Rectal smooth muscle tissue (tissue), 1 donor: ENCODE results near the gene CAMK2B.

Source experiments
- H3K27ac ChIP-seq: one replicate; pipeline ENCODE4 v1.7.0; 2013; ENCODE audit warnings: low read depth, low read length, inconsistent platforms
- H3K27me3 ChIP-seq: one replicate; pipeline ENCODE4 v1.7.0; 2013; ENCODE audit warnings: low read length; ENCODE audit not compliant: control insufficient read depth, insufficient read depth
- H3K36me3 ChIP-seq: one replicate; pipeline ENCODE4 v1.7.0; 2013; ENCODE audit warnings: low read length; ENCODE audit not compliant: control insufficient read depth, insufficient read depth
- H3K4me1 ChIP-seq: one replicate; pipeline ENCODE4 v1.7.0; 2013; ENCODE audit warnings: low read length; ENCODE audit not compliant: control insufficient read depth, insufficient read depth
- H3K4me3 ChIP-seq: one replicate; pipeline ENCODE4 v1.7.0; 2013; ENCODE audit warnings: low read length
- H3K9ac ChIP-seq: one replicate; pipeline ENCODE4 v1.7.0; 2013; ENCODE audit warnings: low read length

CAMK2B gene

DNA sequence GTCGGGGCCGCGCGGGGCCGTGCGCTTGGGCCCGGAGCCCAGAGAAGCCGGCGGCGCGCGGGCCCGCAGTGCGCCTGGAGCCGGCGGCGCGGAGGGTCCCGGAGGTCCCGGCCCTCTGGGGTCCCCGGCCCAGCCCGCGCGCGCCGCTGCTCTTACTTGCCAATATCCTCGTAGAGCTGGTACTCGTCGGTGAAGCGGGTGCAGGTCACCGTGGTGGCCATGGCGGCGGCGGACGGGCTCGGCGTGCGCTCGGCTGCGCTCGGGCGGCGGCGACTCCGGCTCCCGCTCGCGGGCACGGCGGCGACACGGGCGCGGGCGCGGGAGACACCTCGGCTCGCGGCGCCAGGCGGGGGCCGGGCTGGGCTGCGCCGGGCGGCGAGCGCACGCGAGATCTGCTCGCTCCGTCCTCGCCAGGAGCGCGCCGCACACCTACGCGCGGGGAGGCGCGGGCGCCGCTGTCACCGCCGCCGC, at the start of gene CAMK2B:
Gene CAMK2B, minus strand, starts transcription at position 394 of the 471 bp plus-strand sequence. Its CDS starts 173 bp downstream, at position 221.
- Histone ChIP-seq H3K4me1 (no peaks in the 10 kb centered on the region), H3K4me3 (no peak within 1 kb of the TSS), H3K27ac (no peak within 1 kb of the TSS), H3K36me3 (no peaks in the 10 kb centered on the region), H3K27me3 (peaks cover 14% of the 10 kb centered on the region), H3K9ac (no peak within 1 kb of the TSS)

DNA sequence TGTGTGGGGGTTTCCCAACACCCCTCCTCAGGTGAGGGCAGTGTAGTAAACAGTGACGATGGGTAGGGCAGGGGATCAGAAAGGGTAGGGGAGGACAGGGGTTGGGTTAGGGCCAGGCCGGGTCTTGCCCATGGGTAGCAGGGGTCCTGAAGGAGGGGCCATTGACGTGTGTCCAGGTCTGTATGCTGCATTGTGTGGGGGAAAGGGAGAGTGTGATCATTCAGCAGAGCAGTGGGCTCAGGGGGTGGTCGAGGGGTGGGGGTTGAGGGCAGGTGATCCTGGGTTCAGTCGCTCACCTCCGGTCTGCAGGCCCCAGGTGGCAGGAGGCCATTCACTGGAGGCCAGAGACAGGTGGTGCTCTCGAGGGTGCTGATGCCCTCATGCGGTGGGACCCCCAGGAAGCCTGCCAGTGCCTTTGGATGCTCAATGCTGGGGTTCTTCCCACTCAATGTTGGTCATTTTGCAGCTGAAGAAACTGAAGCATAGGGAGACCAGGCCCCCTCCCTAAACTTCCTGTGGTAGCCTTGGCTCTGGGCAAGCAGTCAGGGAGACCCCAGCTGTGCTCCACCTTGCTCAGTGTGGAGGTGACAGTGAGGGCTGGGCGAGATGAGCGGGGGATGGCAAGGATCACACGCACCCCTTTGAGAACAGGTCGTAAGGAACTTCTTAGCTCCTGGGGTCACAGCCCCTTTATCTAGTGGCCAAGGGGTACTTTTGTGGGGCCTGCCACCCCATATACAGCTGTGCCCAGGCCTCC, 48.8 kb upstream of the CAMK2B start:
- Histone ChIP-seq H3K27me3 (peaks cover 2% of the 10 kb centered on the region), H3K4me3 (no peak overlapping the region), H3K27ac (no peak overlapping the region), H3K9ac (no peak overlapping the region), H3K36me3 (no peaks in the 10 kb centered on the region), H3K4me1 (no peaks in the 10 kb centered on the region)

DNA sequence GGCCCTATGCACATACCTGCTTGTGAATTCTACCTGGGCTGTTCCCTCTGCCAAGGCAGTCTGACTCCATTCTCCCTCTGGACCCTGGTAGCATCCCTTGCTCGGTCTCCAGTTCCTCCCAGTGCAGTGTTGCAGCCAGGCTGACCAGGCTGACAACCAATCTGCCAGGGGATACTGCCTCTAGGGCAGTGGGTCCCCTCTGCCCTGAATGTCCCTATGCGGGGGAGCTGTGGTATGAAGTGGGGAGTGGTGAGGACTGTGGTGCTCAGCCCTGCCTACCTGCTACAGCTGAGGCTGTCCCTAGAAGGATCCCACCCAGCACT, 48.0 kb upstream of the CAMK2B start:
- Histone ChIP-seq H3K4me3 (no peak overlapping the region), H3K9ac (no peak overlapping the region), H3K4me1 (no peaks in the 10 kb centered on the region), H3K27ac (no peak overlapping the region), H3K27me3 (peaks cover 2% of the 10 kb centered on the region), H3K36me3 (no peaks in the 10 kb centered on the region)

DNA sequence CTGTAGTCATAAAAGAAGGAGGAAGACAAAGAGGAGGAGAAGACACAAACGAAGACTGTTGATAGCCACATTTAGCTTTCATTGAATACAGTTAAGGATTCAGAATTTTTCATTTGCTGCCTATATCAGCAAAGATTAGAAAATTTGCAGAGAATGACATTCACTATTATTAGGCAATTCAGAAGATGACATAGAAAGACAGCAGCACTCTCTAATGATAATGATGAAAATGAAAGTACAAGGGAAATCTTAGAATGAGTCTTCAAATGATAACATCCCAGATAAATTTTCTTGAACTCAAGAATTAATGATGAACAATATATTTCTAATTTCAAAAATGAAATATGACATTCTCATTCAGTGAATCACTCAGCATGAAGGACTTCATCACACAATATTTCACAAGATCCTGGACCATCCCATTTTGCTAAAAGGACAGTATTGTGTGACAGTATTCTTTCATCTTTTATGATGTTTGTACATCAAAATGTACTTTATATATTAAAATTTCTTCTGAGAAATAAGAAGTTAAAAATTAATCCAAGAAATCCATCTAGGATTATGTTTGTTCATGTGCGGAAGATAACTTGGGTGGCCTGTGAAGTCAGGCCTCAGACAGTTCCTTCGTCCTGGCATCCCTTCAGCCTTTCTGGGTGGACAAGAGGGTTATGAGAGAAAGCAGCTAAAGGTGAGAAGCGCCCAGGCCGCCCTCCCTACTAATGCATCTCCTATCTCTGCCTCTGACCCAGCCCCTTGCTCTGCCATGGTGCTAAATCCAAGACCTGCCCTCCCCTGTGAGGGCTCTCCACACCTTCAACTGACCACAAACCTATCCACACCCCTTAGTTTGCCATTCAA, 47.4 kb upstream of the CAMK2B start:
- H3K9ac ChIP-seq: no peak overlapping the region
- no peak overlapping the region for H3K4me3 ChIP-seq
- no peaks in the 10 kb centered on the region for H3K4me1 ChIP-seq
- H3K27ac ChIP-seq: no peak overlapping the region
- peaks cover 4% of the 10 kb centered on the region for H3K27me3 ChIP-seq
- H3K36me3 ChIP-seq: no peaks in the 10 kb centered on the region

DNA sequence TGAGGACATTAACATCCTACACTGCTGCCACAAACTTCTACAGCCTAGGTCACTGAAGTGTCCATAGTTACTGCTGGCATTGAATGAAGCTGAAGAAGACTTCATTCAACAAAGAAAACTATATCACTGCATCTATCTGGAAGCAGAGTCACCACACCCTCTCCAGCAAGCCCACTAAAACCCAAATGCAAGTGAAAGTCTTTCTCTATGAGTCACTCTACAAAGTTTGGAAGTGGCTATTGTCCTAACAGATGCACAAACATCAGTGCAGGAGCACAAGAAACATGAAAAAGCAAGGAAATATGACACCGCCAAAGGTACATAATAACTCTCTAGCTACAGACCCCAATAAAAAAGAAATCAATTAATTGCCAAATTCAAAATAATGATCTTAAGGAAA, 43.5 kb upstream of the CAMK2B start:
- peaks cover 2% of the 10 kb centered on the region for H3K27me3 ChIP-seq
- H3K4me3 ChIP-seq: no peak overlapping the region
- no peak overlapping the region for H3K9ac ChIP-seq
- no peaks in the 10 kb centered on the region for H3K4me1 ChIP-seq
- H3K27ac ChIP-seq: no peak overlapping the region
- H3K36me3 ChIP-seq: no peaks in the 10 kb centered on the region

DNA sequence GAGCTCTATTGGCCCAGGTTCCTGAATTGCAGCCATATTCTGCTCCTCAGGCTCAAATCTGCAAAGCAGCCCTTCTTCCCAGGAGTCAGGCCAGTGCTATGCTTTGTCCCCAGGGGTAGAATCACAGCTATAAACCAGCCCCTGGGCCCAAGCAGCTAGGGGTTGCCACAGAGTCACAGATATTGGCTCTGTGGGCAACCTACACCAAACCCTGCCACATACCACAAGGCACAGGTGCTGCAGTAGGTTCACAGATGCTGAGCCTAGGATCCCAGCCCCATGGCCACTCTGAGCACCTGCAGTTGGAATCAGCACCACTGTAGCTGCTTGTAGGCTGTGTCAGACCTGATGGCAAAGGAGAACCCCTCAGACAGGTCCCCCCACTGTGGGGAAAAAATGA, 43.1 kb upstream of the CAMK2B start:
- no peak overlapping the region for H3K4me3 ChIP-seq
- no peaks in the 10 kb centered on the region for H3K4me1 ChIP-seq
- H3K36me3 ChIP-seq: no peaks in the 10 kb centered on the region
- peaks cover 2% of the 10 kb centered on the region for H3K27me3 ChIP-seq
- H3K9ac ChIP-seq: no peak overlapping the region
- H3K27ac ChIP-seq: no peak overlapping the region

DNA sequence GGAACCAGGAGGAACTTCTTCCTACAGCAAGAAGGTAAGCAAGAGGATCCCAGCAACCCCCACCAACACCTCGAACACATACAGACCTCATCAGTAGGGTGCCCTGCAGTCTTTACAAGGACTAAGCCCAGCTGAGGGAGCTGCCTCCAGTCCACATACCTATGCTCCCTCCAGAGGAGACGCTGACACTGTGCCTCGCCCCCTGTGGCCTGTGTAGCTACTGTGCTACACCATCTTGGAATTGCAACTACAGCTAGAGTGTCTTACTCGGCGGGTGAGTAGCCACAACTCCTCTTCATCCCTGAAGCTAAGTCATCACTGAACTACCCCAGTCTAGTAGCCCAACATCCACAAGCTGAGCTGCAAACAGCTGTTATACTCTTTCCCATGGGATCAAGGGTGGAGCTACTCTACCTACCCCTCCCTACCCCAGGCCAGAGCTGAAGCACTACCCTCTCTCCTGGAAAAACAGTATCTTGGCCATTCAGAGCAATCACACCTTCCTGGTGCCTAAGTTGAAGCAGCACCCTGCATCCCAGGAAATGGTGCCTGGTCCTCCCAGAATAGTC, 42.2 kb upstream of the CAMK2B start:
- Histone ChIP-seq H3K36me3 (no peaks in the 10 kb centered on the region), H3K4me3 (no peak overlapping the region), H3K27ac (no peak overlapping the region), H3K9ac (no peak overlapping the region), H3K4me1 (no peaks in the 10 kb centered on the region), H3K27me3 (peaks cover 2% of the 10 kb centered on the region)

DNA sequence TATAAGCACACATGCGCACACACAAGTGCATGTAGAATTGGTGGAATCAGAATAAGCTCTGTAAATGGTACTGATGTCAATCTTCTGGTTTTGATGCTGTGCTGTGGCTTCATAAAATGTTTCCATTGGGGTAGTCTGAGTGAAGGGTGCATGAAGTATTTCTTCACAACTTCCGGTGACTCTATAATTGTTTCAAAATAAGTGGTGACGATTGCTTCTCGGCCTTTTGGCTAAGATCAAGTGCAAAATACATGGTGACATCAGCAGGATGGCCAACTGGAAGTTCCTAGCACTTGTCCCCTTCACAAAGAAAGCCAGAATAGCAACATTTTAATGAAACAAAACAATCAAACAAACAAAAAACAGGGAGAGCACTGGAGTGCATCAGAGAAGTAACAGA, 41.6 kb upstream of the CAMK2B start:
- no peak overlapping the region for H3K27ac ChIP-seq
- no peaks in the 10 kb centered on the region for H3K4me1 ChIP-seq
- no peak overlapping the region for H3K4me3 ChIP-seq
- H3K9ac ChIP-seq: no peak overlapping the region
- H3K36me3 ChIP-seq: no peaks in the 10 kb centered on the region
- peaks cover 2% of the 10 kb centered on the region for H3K27me3 ChIP-seq

DNA sequence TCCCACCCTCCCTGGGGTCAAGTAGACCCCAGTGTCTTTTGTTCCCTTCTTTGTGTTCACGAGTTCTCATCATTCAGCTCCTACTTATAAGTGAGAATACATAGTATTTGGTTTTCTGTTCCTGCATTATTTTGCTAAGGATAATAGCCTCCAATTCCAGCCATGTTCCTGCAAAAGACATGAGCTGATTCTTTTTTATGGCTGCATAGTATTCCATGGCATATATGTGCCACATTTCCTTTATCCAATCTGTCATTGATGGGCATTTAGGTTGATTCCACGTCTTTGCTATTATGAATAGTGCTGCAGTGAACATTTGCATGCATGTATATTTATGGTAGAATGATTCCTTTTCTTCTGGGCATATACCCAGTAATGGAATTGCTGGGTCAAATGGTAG, 28.3 kb upstream of the CAMK2B start:
- no peak overlapping the region for H3K9ac ChIP-seq
- H3K27me3 ChIP-seq: no peaks in the 10 kb centered on the region
- H3K4me3 ChIP-seq: no peak overlapping the region
- no peaks in the 10 kb centered on the region for H3K36me3 ChIP-seq
- H3K4me1 ChIP-seq: no peaks in the 10 kb centered on the region
- H3K27ac ChIP-seq: no peak overlapping the region

DNA sequence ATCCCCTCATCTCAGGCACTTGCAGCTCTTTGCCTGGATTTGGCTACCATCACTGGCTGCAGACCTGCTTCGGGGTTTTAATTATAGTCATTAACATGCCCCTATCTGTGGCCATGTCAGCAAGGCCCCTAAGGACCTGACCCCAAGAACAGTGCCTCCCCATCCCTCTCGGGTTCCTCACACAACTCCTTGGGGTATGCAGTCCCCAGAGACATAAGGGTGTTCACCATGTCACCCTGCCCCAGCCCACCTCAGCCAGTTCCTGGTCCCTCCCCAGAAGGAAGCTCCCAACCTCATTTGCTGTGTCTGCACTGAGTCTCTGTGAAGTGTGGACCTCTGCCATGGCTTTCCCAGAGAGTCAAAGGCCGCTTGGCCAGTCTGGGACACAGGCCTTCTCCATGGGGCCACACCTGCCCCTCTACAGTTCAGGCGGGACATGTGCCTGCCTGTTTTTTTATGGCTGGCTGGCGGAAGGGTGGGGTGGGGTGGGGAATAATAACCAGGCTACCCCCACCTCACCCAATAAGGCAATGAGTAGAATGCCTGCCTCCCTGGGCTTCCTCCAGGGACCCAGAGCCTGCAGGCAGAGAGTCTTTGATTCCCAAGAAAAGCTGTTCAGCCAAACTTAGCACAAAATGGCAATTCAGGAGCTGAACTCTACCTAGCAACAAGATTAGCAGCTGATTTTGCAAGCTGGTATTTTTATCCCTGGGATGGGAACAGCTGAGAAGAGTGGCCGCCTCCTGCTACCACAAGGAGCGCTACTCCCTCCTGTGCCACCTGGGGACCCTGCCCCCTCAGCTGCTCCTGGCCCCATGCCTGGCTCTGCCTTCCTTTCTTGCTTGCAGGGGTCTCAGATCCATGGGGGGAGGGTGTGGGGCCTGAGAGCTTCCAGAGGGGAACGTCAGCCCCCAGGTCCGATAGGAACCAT, 23.7 kb upstream of the CAMK2B start:
- Histone ChIP-seq H3K27ac (no peak overlapping the region), H3K9ac (no peak overlapping the region), H3K4me1 (no peaks in the 10 kb centered on the region), H3K4me3 (no peak overlapping the region), H3K27me3 (no peaks in the 10 kb centered on the region), H3K36me3 (no peaks in the 10 kb centered on the region)

DNA sequence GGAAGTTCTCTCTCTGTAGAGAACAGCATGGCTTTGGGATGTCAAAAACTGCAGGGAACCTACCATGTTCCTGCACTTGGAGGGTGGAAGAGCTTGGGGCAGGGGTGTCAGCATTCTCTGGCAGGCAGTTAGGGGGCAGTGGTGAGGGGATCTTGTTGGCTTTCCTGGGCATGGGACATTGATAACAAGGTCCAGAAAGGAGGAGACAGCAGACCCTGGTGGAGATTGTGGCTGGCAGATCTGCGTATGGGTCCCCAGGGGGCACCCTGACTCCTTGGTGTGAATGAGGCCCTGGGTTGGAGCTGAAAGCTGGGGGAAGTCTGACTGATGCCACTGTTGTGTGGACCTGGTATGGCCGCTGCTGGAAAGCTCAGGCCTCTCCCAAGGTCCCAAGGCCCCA, 22.9 kb upstream of the CAMK2B start:
- no peak overlapping the region for H3K9ac ChIP-seq
- H3K4me3 ChIP-seq: no peak overlapping the region
- no peaks in the 10 kb centered on the region for H3K4me1 ChIP-seq
- no peak overlapping the region for H3K27ac ChIP-seq
- H3K36me3 ChIP-seq: no peaks in the 10 kb centered on the region
- H3K27me3 ChIP-seq: no peaks in the 10 kb centered on the region
